Ureter (tissue), 1 donor: ENCODE measurements around the gene CFL1. TPM values are rescaled to one million over a fixed set of nuclear protein-coding genes. Genes with fewer than 3 reads are reported as not detected.
"Not testable (repeated sequence)": the region's sequence is repeated elsewhere in the genome, so short reads cannot be mapped to it uniquely, and the experiment has no call there.

Experiments used
- DNase-seq: peaks from one replicate; pipeline ENCODE4 v3.0.0-alpha.2; 2020; ENCODE audit warnings: low spot score
- total RNA-seq: library from RNA; stranded (reverse); gene quantifications from one replicate; pipeline ENCODE4 v1.2.4, GENCODE V29; 2023
- donor health status: DM: yes; HTN: yes; CAD: no.

The CFL1 gene
- total RNA-seq, 1 donor from 2014 or later: 887 TPM

- DNase-seq: peak; percentile 99
Measured at GRCh38 chr11:65859095-65859811, 1.3 kb upstream of the CFL1 start.

GRCh38 chr11:65858681-65859087, 704 bp upstream of the CFL1 start:
- DNase-seq: no peak

- DNase-seq: no peak
Measured at GRCh38 chr11:65857500-65857852, 504 bp downstream of the CFL1 start.

GRCh38 chr11:65856689-65857499, 1.1 kb downstream of the CFL1 start:
- DNase-seq: peak; percentile 89

GRCh38 chr11:65855927-65856363, 2.0 kb downstream of the CFL1 start:
- DNase-seq: no peak

GRCh38 chr11:65854852-65855837, 2.8 kb downstream of the CFL1 start:
- no peak for DNase-seq

GRCh38 chr11:65854161-65854592, 3.8 kb downstream of the CFL1 start:
- DNase-seq: no peak

GRCh38 chr11:65853246-65853979, 4.6 kb downstream of the CFL1 start:
- DNase-seq: no peak

GRCh38 chr11:65852508-65853245, 5.3 kb downstream of the CFL1 start:
- no peak for DNase-seq

GRCh38 chr11:65851811-65852507, 6.0 kb downstream of the CFL1 start:
- DNase-seq: no peak

GRCh38 chr11:65851083-65851579, 6.8 kb downstream of the CFL1 start:
- no peak for DNase-seq

GRCh38 chr11:65850217-65851082, 7.5 kb downstream of the CFL1 start:
- DNase-seq: no peak

- no peak for DNase-seq
Measured at GRCh38 chr11:65849771-65850216, 8.2 kb downstream of the CFL1 start.

- no peak for DNase-seq
Measured at GRCh38 chr11:65849366-65849765, 8.6 kb downstream of the CFL1 start.

- not testable (repeated sequence) for DNase-seq
Measured at GRCh38 chr11:65848693-65849092, 9.3 kb downstream of the CFL1 start.

GRCh38 chr11:65847746-65848145, 10.2 kb downstream of the CFL1 start:
- DNase-seq: no peak

- no peak for DNase-seq
Measured at GRCh38 chr11:65844231-65844872, 13.6 kb downstream of the CFL1 start.

GRCh38 chr11:65843811-65844210, 14.2 kb downstream of the CFL1 start:
- no peak for DNase-seq
